Subcutaneous adipose tissue (tissue), 4 donors: Measurements from ENCODE around the gene EVI5L. TPM values are rescaled to one million over a fixed set of nuclear protein-coding genes. Genes with fewer than 3 reads are reported as not detected.

Experiments
- total RNA-seq, 4 donors: library from RNA; depleted of rRNA; stranded (reverse); fragments of >200 nt; gene quantifications; one replicate each; pipeline ENCODE4 v1.1.0, GENCODE V29; 2016
- TF ChIP-seq, protein P1 (sequence below): fragments of 450-650 bp; IDR thresholded peaks from one replicate; pipeline ENCODE4 v1.5.1; 2016; ENCODE audit warnings: low read depth, mild to moderate bottlenecking, control low read depth, antibody characterized with exemption, moderate library complexity

EVI5L gene
- total RNA-seq, 4 donors from 2014 or later = 6.3 to 12.1 (median 9.9) TPM

DNA sequence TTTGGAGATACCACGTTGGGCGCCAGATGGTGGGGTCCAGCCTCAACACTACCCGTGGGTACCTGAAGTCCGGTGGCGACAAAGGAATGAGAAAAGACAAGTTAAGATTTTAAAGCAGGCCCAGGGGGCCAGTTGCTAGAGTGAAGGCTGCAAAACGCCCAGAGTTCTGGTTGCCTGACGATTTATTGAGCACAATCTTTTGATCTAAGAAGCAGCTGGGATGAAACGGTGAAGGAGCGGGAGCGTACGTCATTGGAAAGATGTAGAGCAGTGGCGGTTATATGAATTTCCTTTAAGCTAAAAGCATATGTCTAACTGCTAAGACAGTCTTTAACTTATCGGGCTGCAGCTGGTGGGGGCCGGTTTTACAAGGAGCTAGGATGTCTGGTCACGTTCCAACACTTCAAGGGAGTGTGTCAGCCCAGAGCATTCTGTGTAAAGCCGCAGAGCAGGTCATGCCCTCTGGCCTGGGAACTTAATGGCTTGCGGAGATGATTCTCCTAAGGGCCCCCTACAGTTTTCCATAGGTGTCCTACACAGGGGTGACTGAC is 28.9 kb upstream of the EVI5L start:
- TF ChIP-seq, protein P1, sequence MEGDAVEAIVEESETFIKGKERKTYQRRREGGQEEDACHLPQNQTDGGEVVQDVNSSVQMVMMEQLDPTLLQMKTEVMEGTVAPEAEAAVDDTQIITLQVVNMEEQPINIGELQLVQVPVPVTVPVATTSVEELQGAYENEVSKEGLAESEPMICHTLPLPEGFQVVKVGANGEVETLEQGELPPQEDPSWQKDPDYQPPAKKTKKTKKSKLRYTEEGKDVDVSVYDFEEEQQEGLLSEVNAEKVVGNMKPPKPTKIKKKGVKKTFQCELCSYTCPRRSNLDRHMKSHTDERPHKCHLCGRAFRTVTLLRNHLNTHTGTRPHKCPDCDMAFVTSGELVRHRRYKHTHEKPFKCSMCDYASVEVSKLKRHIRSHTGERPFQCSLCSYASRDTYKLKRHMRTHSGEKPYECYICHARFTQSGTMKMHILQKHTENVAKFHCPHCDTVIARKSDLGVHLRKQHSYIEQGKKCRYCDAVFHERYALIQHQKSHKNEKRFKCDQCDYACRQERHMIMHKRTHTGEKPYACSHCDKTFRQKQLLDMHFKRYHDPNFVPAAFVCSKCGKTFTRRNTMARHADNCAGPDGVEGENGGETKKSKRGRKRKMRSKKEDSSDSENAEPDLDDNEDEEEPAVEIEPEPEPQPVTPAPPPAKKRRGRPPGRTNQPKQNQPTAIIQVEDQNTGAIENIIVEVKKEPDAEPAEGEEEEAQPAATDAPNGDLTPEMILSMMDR = no peak

DNA sequence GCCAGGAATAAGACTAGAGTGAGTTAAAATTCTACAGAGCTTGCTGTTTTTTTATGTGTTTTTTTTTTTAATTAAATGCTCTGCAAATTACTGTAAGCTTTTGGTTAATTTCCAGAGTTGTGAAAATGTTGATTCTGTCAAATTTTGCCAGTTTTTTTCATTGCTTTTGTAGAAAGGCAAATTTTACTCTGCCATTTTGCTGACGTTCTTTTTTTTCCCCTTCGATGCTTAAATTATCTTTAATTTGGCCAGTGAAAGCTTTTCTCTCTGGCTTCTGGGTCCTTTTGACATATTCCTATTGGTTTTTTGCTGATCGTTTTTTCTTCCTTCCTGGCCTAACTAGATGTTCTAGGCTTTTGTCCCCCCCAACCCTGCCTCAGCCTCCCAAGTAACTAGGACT is 23.8 kb upstream of the EVI5L start:
- TF ChIP-seq, protein P1 = no peak

DNA sequence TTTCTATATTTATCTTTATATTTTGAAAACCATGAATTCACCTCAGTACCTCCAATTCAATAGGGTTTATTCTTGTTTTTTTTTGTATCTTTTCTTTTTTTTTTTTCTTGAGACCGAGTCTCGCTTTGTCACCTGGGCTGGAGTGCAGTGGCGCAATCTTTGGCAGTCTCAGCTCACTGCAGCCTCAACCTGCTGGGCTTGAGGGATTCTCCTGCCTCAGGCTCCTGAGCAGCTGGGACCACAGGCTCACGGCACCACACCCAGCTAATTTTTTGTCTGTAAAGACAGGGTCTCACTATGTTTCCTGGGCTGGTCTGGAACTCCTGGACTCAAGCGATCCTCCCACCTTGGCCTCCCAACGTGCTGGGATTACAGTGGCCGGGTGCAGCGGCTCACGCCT is 23.1 kb upstream of the EVI5L start:
- TF ChIP-seq, protein P1 = no peak

DNA sequence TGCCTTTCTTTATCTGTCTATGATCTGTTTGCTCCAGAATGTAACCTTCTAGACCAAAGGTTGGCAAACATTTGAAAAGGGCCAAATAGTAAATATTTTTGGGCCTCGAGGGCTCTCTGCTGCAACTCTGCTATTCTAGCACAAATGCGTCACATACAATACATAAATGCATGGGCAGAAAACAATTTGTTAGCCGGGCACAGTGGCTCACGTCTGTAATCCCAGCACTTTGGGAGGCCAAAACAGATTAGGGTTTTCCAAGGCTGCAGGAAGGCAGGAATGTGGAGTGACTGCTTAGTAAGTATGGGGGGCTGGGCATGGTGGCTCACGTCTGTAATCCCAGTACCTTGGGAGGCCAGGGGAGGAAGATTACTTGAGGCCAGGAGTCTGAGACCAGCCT is 21.9 kb upstream of the EVI5L start:
- TF ChIP-seq, protein P1 = no peak

DNA sequence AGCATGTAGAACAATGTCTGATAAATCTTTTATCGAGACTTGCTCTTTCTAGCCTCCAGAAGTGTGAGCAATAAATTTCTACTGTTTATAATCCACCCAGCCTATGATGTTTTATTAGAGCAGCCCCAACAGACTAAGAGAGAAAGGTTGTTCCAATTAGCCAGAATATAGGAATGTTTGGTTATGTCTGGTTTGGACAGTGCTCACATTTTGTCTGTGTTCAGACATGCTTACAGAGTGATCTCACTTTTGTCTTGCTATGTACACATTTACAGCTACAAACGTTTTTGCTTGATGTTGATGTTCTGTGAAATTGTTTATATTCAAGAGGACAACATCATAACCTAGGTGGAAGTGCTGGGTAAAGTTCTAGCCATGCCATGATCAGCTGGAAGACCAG is 18.0 kb upstream of the EVI5L start:
- TF ChIP-seq, protein P1 = no peak

DNA sequence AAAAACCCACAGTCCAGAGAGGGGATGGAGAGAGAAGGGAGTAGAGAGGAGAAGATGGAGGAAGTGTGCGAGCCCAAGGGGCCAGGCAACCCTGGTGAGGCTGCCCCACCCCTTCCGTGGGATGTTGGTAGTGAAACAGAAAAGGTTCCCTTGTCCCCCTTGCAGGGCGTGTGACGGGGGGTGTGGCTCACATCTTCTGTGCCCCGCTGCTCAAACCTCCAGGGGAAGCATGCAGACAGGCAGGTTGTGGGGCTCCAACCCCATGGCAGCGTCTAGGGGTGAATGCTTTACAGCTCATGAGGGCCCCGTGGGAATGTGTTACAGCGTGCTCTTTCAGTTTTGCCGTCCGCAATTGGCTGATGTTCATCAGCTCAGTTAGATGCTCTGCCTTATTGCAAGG is 14.7 kb upstream of the EVI5L start:
- TF ChIP-seq, protein P1 = no peak

DNA sequence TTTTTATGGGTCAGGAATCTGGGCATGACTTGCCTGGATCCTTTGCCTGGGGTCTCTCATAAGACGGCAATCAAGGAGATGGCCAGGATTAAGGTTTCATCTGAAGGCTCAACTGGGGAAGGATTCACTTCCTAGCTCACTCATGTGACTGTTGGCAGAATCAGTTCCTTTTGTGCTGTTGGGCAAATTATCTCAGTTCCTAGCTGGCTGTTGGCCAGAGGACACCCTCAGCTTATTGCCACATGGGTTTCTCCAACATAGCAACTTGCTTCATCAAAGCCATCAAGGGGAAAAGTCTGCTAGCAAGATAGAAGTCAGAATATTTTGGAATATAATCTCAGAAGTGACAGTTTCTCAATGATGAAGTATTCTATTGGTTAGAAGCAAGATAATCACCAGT is 12.2 kb upstream of the EVI5L start:
- TF ChIP-seq, protein P1 = no peak
